Esophagus squamous epithelium (tissue), 5 donors: ENCODE measurements around the gene A1CF. TPM values are rescaled to one million over a fixed set of nuclear protein-coding genes. Genes with fewer than 3 reads are reported as not detected.
"Not testable (repeated sequence)": the region's sequence is repeated elsewhere in the genome, so short reads cannot be mapped to it uniquely, and the experiment has no call there.

Experiments used
- DNase-seq: peaks from one replicate; lab custom pipeline; 2025; lab: John Stamatoyannopoulos, UW
- H3K27ac ChIP-seq, 4 donors: fragments of 200-600 bp; sonication (generic); one replicate each; pipeline ENCODE4 v1.5.1; 2016 to 2019; ENCODE audit warnings: mild to moderate bottlenecking in 1 of 4
- H3K27me3 ChIP-seq, 4 donors: fragments of 200-600 bp; sonication (generic); 1 replicate in 3 of 4; 2 replicates in 1 of 4; pipeline versions ENCODE4 v1.5.1 to v1.6.0; 2017 to 2021; ENCODE audit warnings: antibody characterized with exemption in 1 of 4
- H3K36me3 ChIP-seq, 3 donors: fragments of 200-600 bp; sonication (generic); one replicate each; pipeline ENCODE4 v1.5.1; 2016 to 2019
- H3K4me1 ChIP-seq, 3 donors: fragments of 200-600 bp; sonication (generic); one replicate each; pipeline ENCODE4 v1.5.1; 2017 to 2019
- H3K4me3 ChIP-seq, 4 donors: fragments of 200-600 bp; sonication (generic); 1 replicate in 3 of 4; 2 replicates in 1 of 4; pipeline ENCODE4 v1.5.1; 2016 to 2019; ENCODE audit warnings: mild to moderate bottlenecking in 2 of 4, moderate library complexity in 1 of 4
- H3K9me3 ChIP-seq, 3 donors: fragments of 200-600 bp; sonication (generic); one replicate each; pipeline ENCODE4 v1.5.1; 2016 to 2019
- CTCF ChIP-seq, 6 experiments: fragments of 450-650 bp in 4 of 6; fragments of 200-600 bp in 2 of 6; sonication (generic) in 2 of 6; IDR thresholded peaks; one replicate each; pipeline ENCODE4 v1.5.1; 2016 to 2019; ENCODE audit warnings: antibody characterized with exemption in 6 of 6, mild to moderate bottlenecking in 4 of 6, moderate library complexity in 4 of 6
- POLR2A ChIP-seq, 4 donors: fragments of 450-650 bp; IDR thresholded peaks; one replicate each; pipeline ENCODE4 v1.6.1; 2017; ENCODE audit warnings: antibody characterized with exemption in 4 of 4, mild to moderate bottlenecking in 4 of 4, moderate library complexity in 3 of 4
- WGBS, 2 donors: methylation state at CpG; one replicate each; pipeline ENCODE4 v1.1.5; 2018; 5-methylcytosine and 5-hydroxymethylcytosine counted together
- intact Hi-C: fragments of 100-400 bp; cut with DNase I; formaldehyde crosslinking; loops from one replicate; pipeline ENCODE4 v1.15.0; 2022
- total RNA-seq, 4 donors: library from RNA; depleted of rRNA; stranded (reverse); fragments of >200 nt; gene quantifications; one replicate each; pipeline ENCODE4 v1.1.0, GENCODE V29; 2016
- donor health status: DM: yes; HTN: yes; CAD: no.

Gene A1CF
- total RNA-seq, 4 donors from 2014 or later = not detected

DNA sequence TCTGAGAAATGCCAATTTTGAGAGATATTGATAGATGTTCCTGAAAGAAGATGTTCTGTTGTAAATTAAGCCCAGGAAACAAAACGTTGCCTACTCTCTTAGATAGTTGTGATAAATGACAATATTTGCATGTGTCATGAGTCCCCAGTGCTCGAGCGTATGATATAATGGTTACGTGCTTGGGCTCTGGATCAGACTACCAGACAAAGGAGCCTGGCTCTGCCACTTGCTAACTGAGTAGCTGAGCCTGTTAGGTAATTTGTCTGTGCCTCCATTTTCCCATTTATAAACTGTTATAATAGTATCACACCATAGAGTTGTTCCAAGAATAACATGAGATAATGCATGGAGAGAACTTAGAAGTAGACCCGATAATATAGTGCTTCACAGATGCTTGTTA, 1.8 kb downstream of the A1CF start:
- H3K4me3 ChIP-seq = no peak overlapping the region
- intact Hi-C loops = no loop called here
- 64 to 68% methylated on average over 5 of the region's 5 CpGs for WGBS, 2 donors
- H3K4me1 ChIP-seq = no peaks in the 10 kb centered on the region
- no peak overlapping the region for H3K27ac ChIP-seq
- H3K36me3 ChIP-seq = no peaks in the 10 kb centered on the region
- TF ChIP-seq POLR2A (IDR thresholded peaks at IDR 0.05) (no peak), CTCF (IDR thresholded peaks at IDR 0.05) (no peak)
- DNase-seq = no peak
- H3K9me3 ChIP-seq = no peaks in the 10 kb centered on the region
- no peaks in the 10 kb centered on the region for H3K27me3 ChIP-seq

DNA sequence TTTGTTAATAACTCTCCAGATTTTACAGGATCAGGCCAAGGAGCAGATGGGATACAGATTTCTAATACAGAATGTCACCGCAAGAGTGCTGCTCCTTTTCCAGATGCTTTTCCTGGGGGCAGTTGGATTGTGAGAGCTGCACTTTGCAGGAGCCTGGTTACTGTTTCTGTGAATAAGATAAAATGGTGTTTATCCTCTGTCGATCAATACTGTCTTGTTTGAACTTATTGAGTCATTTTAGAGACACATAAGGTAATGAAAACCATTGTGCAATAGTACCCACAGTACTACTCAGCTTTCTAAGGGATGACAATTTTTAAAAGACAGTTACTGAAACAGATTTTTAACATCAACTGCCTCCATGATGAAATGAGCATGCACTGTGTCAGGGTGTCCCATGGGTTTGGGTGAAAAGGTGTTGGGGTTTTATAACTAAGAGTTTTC, 2.9 kb downstream of the A1CF start:
- TF ChIP-seq POLR2A (IDR thresholded peaks at IDR 0.05) = no peak
- no peak for TF ChIP-seq CTCF (IDR thresholded peaks at IDR 0.05)
- DNase-seq = no peak

GRCh38 chr10:50881046-50881445, 4.4 kb downstream of the A1CF start:
- 82 to 86% methylated on average over 10 of the region's 10 CpGs for WGBS, 2 donors
- H3K4me1 ChIP-seq, H3K27ac ChIP-seq, H3K36me3 ChIP-seq, DNase-seq, H3K27me3 ChIP-seq, intact Hi-C loops, H3K4me3 ChIP-seq, H3K9me3 ChIP-seq: not testable (repeated sequence)

More for the DNA sequence above, 2.9 kb downstream of the A1CF start:
- 57 to 72% methylated on average over 2 of the region's 2 CpGs for WGBS, 2 donors
- Histone ChIP-seq H3K27ac (no peak overlapping the region), H3K36me3 (no peaks in the 10 kb centered on the region), H3K4me3 (no peak overlapping the region), H3K9me3 (no peaks in the 10 kb centered on the region), H3K4me1 (no peaks in the 10 kb centered on the region), H3K27me3 (no peaks in the 10 kb centered on the region)
- intact Hi-C loops = no loop called here

DNA sequence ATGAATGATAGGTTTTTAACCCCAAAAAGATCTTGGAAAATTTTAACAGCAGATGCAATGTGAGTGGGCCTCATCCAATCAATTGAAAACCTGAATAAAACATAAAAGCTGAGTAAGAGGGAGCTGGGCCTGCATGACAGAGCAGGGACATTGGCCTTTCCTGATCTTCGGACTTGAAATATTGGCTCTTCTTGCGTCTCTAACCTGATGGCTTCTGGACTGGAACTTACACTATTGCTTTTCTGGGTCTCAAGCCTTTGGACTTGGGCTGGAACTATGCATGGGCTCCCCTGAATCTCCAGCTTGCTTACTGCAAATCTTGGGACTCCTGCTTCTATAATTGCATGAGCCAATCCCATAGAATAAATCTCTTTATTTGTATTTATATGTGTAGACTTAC, 9.0 kb downstream of the A1CF start:
- TF ChIP-seq POLR2A (IDR thresholded peaks at IDR 0.05) = no peak
- no peak for TF ChIP-seq CTCF (IDR thresholded peaks at IDR 0.05)
- WGBS, 2 donors = 85 to 95% methylated on average over 2 of the region's 2 CpGs
- Histone ChIP-seq H3K4me3 (no peak overlapping the region), H3K36me3 (no peaks in the 10 kb centered on the region), H3K4me1 (no peaks in the 10 kb centered on the region), H3K27me3 (no peaks in the 10 kb centered on the region), H3K9me3 (no peaks in the 10 kb centered on the region), H3K27ac (no peak overlapping the region)
- intact Hi-C loops = no loop called here
- DNase-seq = no peak

DNA sequence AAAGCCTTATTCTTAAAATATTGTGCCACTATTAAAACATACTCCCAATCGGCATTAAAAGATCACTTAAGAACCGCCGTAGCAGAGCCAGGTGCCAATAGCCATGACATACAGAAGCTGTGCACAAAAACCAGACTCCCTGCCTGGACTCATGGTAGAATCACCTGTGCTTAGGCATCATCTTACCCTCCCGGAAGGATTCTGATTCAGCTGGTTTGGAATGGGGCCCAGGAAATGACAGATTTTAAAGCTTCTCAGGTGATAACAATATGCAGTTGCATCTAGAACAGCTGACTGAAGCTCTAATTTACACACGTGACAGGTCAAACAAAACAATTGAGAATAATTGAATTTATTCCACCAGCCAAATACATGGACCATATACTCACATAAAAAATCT, 10.7 kb downstream of the A1CF start:
- Histone ChIP-seq H3K4me1 (no peaks in the 10 kb centered on the region), H3K4me3 (no peak overlapping the region), H3K36me3 (no peaks in the 10 kb centered on the region), H3K27me3 (no peaks in the 10 kb centered on the region), H3K27ac (no peak overlapping the region), H3K9me3 (no peaks in the 10 kb centered on the region)
- intact Hi-C loops = no loop called here
- DNase-seq = no peak
- 62 to 67% methylated on average over 3 to 5 of the region's 5 CpGs for WGBS, 2 donors
- TF ChIP-seq POLR2A (IDR thresholded peaks at IDR 0.05) = no peak
- no peak for TF ChIP-seq CTCF (IDR thresholded peaks at IDR 0.05)

DNA sequence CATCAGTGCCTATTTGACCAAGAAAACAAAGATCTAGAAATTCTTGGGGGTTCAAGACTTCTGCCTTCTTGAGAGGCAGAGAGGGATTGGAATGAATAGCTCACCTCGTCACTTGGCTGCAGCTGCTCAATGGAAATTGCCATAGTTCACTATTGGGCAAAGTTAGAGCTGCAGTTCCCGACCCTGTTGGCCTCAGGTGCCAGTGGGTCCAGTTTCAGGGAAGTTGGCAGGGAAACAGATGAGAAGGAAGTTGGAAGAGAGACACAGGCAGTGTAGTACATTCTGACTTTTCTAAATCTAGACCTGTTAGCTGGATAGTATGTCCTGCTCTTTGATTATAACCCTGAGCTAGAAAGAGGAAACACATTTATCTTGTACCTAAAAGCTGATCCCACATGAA, 19.1 kb downstream of the A1CF start:
- Histone ChIP-seq H3K4me3 (no peak overlapping the region), H3K36me3 (no peaks in the 10 kb centered on the region), H3K4me1 (no peaks in the 10 kb centered on the region), H3K27me3 (no peaks in the 10 kb centered on the region), H3K27ac (no peak overlapping the region), H3K9me3 (no peaks in the 10 kb centered on the region)
- TF ChIP-seq POLR2A (IDR thresholded peaks at IDR 0.05) (no peak), CTCF (IDR thresholded peaks at IDR 0.05) (no peak)
- intact Hi-C loops = no loop called here
- 50 to 69% methylated on average over 2 of the region's 2 CpGs for WGBS, 2 donors
- no peak for DNase-seq
